Activated CD4-positive, alpha-beta T cell treated with anti-CD3 and anti-CD28 coated beads for 48 hours (primary cell): ENCODE measurements around the gene ALK.
"Not testable (repeated sequence)": the region's sequence is repeated elsewhere in the genome, so short reads cannot be mapped to it uniquely, and the experiment has no call there.

Experiments used
- DNase-seq: peaks from one replicate; pipeline ENCODE4 v3.0.0-alpha.2; 2020

The ALK gene

GRCh38 chr2:29753671-29754444 lies 167.5 kb downstream of the ALK start:
- no peak for DNase-seq

DNA sequence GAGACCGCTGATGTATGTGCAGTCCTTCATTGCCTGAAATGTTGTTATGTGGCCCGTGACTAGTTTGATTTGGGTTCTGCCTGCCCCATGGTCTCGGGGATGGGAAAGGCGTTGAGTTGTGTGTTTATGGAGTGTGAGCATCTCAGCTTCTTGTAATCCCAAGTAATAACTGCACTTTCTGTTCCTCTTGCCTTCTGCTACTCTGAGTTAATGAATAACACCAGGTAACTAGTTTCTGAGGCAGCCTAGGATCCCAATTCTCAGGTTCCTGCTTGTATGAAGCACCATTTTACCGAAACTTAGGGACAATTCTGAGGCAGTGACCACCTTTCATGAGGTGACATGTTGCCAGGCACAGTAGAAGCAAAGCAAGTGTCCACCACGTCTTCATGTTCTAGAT lies 170.0 kb downstream of the ALK start:
- DNase-seq, result no peak

DNA sequence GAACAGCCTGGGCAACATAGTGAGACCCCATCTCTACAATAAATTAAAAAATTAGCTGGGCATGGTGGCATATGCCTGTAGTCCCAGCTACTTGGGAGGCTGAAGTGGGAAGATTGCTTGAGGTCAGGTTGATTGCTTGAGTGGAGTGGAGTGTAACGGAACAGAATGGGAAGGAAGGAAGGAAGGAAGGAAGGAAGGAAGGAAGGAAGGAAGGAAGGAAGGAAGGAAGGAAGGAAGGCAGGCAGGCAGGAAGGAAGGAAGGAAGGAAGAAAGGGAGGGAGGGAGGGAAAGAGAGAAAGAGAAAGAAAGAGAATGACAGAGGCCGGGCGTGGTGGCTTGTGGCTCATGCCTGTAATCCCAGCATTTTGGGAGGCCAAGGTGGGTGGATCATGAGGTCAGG lies 170.9 kb downstream of the ALK start:
- DNase-seq, result not testable (repeated sequence)

DNA sequence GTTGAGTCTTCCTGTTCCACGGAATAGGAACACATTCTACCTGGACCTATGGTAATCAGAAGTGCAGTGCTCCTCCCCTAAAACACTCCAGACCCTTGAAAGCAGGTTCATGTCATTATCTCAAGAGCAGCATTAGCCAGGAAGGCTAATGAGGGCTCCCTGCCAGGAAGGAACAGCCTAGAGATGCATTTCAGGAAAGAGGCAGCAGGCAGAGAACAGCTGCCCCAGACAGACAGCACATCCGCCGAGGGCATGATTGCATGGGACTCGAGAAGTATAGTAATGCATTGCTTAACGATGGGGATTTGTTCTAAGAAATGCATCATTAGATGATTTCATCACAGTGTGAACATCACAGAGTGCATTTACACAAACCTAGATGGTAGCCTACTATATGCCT lies 171.5 kb downstream of the ALK start:
- no peak for DNase-seq

DNA sequence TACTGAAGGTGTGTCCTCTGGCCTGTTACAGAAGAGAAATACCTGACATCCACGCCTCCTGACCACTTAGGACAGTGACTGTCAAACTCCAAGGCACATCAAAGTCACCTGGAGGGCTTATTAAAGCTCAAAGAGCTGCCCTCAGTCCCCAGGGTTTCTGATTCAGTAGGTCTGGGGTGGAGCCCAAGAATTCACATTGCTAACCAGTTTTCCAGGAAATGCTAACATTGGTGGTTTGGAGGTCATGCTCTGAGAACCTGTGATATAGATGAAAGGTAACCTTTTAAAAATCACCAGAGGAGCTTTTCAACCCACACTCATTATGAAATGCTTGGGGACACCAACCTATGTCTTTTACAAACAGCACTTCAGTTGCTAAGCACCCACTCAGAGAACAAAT lies 172.3 kb downstream of the ALK start:
- no peak for DNase-seq

GRCh38 chr2:29747786-29748470 lies 173.5 kb downstream of the ALK start:
- DNase-seq, result peak; percentile 26

DNA sequence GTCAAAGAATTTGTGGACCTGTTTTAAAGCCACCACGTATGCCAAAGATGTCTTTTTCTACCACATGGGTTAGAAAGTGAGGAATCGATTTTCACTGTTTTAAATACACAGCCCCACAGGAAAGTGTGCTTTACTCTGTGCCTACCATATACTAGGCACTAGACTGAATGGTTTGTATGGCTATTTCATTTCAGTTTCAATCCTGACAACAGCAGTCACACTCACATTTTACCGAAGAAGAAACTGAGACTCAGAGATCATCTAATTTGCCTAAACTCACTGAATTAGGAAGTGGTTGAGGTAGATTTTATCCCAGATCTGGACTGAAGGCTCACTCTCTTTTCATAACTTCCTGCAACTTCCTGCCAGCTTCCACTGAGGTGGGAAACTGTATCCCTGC lies 176.4 kb downstream of the ALK start:
- DNase-seq, result no peak

DNA sequence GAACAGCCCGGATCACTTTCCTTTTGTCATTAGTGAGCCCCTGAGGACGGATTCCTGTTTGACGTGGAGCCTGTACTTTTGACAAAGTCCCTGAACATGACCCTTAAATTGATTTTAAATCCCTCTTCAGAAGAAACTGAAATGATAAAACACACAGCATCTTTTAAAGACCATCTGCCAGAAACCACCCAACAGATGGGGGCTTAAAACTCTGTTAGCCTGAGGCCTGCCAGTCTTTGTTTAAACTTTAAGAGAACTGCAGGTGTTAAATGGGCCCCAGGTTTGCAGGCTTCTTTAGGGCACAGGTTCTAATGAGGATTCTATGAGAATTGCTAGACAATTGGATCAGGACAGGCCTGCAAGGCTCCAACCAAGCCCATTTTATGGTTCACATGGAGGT lies 177.9 kb downstream of the ALK start:
- DNase-seq, result no peak

- DNase-seq, result no peak
These were observed 178.7 kb downstream of the ALK start for GRCh38 chr2:29742656-29743055.

GRCh38 chr2:29741132-29741531 lies 180.3 kb downstream of the ALK start:
- no peak for DNase-seq

- no peak for DNase-seq
These were observed 187.4 kb downstream of the ALK start for GRCh38 chr2:29733965-29734364.

DNA sequence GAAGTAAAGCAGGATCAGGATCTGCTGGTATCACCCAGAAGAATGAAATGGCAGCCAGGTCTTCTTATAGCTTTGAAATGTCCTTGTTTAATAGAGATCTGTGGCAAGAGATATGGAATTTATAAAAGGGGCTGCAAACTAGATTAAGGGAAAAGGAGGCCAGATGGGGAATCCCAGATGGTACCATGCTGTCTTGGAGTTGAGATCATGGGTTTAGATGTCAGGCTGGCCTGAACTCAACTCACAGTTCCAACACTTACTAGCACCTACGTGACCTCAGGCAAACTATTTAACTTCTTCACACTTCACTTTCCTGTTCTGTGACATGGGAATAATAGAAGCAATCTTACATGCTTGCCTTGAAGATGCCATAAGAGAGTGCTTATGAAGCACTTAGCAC lies 188.2 kb downstream of the ALK start:
- no peak for DNase-seq

- DNase-seq, result no peak
These were observed 189.4 kb downstream of the ALK start for GRCh38 chr2:29731948-29732347.

GRCh38 chr2:29729932-29730331 lies 191.5 kb downstream of the ALK start:
- DNase-seq, result no peak

DNA sequence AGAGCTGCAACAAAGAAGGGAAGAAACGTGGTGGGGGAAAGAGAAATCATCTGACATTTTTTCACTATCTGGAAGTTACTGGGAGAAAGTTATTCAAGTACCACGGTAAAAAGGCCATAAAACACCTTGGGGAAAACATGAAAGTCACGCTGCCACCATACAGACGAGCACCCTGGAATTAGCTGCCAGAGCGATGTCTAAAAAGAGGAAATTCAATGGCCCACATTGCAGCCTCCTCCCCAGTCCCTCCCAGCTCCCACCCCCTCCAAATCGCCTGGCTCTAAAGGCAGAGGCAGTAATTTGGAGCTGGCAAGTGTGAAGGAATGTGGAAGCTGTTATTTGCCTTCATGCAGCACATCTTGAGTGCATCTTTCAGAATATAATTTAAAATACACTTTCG lies 192.0 kb downstream of the ALK start:
- no peak for DNase-seq

GRCh38 chr2:29726976-29727375 lies 194.4 kb downstream of the ALK start:
- no peak for DNase-seq

GRCh38 chr2:29725610-29726009 lies 195.8 kb downstream of the ALK start:
- no peak for DNase-seq

DNA sequence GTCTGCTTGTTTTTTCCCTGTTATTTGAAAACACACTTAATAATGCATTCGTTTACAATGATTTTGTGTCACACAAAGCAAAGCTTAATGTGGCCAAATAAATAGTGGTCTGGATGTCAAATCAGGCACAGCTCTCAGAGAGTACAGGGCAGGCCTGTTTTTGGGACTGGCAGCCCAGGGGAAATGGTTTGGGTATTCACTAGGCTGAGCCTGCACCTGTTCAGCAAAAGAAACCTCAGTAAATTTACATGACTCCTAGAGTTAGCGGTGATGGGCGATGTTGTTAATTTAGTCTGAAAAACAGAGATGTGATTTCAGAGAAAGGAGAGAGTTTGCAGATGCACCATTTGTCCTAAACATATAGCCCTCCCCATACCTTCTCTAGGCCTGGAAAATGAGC lies 197.1 kb downstream of the ALK start:
- DNase-seq, result no peak

DNA sequence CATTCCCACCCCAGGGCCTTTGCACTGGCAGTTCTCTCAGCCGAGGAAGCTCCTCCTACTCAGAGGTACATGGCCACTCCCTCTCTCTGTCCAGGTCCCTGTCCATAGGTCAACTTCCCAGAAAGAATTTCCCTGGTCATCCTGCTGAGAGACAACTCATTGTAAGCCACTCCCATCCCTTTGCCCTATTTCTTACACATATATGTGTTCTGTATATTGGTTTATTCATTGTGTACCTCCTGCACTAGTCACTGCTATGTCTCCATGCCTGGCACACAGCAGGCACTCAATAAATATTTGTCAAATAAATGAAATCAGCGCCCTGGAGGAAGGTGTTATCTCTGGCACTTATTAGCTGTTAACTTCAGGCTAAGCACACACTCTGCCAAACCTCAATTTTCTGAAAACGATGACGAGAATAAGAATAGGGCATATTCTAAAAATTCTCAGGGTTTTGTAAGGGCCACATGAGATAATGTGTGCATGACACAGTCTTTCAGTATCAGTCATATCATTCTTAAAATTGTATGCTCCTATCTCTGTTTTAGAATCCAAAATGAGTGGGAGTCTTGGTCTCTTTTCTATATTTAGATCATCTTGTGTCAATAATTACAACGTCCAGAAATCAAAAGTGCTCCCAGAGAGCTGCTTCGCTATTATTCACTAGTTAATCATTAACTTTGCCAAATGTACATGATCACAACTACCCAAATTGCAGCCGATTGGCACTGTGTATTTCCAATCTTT lies 198.0 kb downstream of the ALK start:
- DNase-seq, result no peak

GRCh38 chr2:29719639-29720038 lies 201.7 kb downstream of the ALK start:
- DNase-seq, result no peak

DNA sequence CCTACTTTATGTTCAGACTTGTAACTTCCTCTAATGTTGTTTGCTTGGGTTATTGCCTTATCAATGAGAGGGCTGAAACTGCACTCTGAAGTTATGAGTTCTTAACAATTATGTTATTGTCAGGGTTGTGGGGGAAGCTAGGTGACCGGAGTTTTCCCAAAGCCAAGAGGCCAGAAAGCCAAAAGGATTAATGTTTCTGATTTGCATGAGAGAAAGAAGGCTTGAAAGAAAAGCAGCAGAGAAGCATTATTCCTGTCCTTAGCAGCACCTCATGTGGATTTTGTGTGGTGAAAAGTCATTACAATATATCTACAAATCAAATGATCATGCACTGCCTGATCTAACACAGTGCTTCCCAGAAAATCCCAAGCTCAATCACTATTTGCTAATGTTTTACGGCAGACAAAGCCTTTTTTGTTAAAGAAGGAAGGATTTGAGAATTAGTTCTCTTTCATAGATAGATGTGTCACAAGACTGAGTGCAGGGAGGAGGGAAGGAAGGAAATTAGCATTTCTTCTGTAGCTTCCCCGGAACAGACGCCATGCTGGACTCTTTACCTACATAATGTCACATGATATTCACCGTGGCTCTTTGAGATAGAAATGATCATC lies 203.2 kb downstream of the ALK start:
- no peak for DNase-seq

- DNase-seq, result no peak
These were observed 205.7 kb downstream of the ALK start for GRCh38 chr2:29715655-29716054.

DNA sequence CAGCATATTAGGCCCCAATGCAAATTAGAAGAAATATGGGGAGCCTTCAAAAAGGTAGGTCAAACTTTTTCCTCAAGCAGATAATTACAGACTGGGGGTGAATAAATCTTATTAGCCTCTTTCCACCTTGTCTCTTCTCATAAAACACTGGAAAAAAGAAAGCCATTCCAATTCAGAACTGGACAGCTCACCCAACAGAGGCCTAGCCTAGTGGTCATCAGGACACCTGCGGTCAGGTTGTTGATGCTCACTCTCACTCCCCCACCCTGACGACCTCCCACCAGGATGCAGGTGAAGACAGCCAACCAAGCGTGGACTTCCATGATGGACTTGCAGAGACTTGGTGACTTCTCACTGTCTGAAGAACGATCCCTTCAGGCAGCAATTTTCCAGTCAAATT lies 207.1 kb downstream of the ALK start:
- no peak for DNase-seq
